T-helper 9 cell (primary cell): ENCODE results near the gene PGGHG.
A peak's percentile ranks its signal among the peaks of the same experiment; 100 is the strongest.
"Not testable (repeated sequence)": the region's sequence is repeated elsewhere in the genome, so short reads cannot be mapped to it uniquely, and the experiment has no call there.

Experiments used
- DNase-seq: peaks from one replicate; pipeline ENCODE4 v3.0.0-alpha.2; 2020

Gene PGGHG

DNA sequence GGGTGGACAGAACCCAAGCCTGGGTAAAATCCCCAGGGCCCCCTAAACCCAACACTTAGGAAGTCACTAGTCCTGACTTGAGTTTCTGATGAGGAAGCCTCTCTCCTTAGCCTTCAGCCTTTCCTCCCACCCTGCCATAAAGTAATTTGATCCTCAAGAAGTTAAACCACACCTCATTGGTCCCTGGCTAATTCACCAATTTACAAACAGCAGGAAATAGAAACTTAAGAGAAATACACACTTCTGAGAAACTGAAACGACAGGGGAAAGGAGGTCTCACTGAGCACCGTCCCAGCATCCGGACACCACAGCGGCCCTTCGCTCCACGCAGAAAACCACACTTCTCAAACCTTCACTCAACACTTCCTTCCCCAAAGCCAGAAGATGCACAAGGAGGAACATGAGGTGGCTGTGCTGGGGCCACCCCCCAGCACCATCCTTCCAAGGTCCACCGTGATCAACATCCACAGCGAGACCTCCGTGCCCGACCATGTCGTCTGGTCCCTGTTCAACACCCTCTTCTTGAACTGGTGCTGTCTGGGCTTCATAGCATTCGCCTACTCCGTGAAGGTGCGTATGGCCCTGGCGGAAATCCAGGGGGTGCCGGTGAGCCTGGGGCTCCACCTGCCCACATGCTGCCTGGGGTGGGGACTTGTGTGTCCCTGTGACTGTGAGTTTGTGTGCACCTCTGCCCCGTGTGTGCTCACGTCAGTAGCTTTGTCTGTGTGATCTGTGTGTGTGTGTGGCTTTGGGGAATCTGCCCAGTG, 25.0 kb downstream of the PGGHG start, which contains the start of gene IFITM1:
TSS of gene IFITM1 (plus strand) at position 254 of the 767 bp plus-strand sequence. CDS start at position 385, 131 bp downstream.
- DNase-seq: peak; percentile 51

DNA sequence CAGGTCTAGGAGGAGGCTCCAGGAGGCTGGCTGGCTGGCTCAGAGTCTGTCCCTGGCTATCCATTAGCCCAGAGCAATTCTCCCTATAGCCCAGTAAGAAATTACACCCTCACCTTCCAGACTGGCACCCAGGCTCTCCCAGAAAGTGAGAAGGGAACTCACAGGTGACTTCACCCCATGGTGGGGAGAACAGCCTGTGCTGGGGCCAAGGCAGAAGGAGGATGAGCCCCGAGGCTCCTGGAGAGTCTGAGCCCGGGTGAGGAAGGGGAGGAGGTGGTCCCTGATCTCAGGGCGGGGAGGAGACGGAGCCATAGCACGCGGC, 25.6 kb downstream of the PGGHG start:
- not testable (repeated sequence) for DNase-seq

DNA sequence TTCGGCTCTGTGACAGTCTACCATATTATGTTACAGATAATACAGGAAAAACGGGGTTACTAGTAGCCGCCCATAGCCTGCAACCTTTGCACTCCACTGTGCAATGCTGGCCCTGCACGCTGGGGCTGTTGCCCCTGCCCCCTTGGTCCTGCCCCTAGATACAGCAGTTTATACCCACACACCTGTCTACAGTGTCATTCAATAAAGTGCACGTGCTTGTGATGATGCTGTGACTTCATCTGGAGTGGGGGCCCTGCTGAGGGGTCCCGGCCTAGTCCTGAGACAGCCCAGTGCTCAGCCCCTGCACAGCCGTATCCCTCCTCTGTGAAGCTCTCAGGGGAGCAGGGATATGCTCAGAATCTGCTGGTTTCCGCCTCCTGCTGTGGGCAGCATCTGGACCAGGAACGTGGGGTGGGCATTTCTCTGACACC, 26.1 kb downstream of the PGGHG start:
- DNase-seq: no peak

DNA sequence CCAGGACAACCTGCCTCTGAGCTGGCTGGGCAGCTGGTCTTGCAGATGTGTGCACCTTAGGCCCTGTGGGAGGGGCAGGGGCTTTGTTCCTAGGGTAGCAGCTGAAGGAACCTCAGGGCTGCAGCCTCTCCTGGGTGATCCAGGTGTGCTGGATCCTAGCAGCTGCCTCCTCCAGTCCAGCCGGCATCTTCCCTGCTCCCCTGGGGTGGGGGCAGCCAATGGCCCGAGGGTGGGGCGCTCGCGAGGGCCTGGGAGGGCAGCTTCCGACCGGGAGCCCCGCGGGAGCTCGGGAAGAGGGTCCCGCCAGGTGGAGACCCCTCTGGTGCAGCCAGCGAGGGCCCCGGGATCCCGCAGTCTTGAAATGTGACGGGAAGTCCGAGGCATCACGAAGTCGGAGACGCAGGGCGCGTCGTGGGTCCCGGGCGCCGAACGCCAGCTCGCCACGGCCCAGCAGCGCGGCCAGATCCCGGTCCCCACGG, 26.6 kb downstream of the PGGHG start:
- no peak for DNase-seq

DNA sequence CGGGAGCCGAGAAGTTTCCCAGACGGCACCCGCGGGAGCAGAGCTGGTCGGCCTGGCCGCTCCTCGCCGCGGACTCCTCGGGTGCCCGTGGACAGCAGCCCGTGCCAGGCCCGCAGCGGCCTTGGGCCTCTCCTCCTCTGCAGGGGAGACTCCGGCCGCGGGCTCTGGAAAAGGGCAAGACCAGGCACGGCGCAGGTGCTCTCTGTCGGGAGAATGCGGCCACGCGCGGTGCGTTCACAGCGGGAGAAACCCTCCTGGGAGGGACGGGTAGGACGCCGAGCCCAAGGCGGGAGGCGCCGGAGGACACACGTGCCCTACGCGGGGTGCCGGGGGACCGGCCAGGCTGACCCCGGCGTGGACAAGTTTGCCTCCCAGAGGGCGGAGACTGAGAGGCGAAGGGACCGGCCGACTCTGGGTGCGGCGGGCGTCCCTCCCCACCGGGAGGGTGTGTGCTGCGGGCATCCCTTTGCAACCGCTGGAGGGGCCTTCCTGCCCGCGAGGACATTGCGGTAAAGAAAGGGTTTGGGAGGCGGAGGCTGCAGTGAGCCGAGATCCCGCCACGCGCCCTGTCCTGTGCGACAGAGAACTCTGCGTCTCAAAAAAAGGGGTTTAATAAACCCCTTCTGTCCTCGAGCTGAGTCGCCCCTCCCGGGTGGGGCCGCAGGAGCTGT, 27.2 kb downstream of the PGGHG start:
- DNase-seq: no peak

DNA sequence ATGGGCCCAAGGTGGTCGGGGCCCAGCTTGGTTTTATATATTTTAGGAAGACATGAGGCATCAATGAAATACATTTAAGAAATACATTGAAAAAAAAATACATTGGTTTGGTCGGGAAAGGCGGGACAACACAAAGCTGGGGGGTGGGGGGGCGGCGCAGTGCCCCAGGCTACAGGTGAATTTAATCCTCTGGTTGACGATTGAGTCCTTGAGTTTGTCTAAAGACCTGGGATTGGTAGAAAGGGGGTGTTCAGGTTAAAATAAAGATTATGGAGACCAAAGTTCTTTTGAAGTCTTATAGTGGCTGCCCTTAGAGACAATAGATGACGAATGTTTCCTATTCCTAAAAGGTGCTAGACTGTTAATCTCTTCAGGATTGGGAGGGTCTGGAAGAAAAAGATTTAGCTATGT, 28.0 kb downstream of the PGGHG start:
- no peak for DNase-seq

DNA sequence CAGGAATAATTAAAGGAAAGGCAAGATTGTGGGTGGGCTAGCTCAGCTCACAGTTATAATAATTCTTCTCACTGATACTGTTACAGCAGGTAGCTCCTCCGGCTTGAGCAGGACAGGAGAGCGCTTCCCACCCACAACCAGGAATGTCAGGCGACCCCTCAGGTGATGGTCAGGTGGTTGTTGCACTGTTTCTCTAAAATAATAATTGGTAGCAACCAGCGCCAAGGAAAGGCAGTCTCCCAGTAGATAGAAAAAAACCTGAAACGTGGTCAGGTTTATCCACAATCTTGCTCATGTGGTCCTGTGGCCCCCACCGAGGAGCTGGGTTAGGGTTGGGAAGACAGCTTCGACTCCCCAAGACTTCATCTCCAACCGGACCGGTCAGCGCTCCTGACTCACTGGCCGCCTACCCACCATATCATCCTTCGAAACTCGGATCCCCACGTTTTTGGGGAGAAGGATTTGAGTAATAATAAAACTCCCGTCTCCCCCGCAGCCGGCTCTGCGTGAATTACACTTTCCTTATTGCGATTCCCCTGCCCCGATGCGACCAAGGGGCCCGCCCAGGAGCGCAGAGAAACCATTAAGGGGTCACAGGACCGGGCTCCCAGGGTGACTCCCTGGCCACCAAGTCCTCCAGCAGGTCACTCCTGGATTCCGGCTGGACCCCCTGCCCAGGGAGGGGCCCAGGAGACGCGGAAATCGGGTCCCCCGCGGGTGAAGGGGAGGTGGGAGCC, 28.9 kb downstream of the PGGHG start:
- DNase-seq: not testable (repeated sequence)

DNA sequence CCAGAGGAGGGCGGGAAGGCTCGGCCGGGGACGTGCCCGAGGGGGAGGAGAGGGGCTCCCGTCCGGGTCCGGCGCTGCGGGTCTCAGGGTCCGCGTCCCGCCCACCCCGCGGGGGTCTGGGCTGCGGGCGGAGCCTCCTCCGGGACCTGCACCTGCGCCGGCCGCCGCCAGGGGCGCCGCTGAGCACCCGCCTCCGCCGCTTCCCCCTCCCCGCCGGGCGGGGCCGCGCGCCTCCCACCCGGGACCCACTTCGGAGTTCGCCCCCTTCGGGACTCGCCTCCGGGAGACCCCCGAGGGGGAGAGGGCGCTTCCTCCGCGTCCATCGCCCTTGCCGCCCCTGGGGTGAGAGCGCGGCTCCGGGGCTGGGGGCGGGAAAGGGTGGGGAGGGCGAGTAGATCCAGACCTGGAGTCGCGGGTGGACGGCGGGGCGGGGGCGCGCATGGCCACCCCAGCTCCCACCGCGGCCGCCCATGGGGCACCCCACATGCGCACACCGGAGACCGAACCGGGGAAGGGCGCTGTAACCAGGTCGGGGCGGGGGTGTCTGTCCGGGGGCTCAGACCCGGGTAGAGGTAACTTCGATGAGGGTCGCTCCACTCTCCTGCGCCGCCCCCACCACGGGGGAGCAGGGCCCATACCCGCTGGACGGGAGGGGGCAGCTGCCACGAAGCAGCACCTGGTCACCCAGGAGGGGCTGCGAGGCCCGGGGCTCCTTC, 29.6 kb downstream of the PGGHG start:
- DNase-seq: not testable (repeated sequence)

DNA sequence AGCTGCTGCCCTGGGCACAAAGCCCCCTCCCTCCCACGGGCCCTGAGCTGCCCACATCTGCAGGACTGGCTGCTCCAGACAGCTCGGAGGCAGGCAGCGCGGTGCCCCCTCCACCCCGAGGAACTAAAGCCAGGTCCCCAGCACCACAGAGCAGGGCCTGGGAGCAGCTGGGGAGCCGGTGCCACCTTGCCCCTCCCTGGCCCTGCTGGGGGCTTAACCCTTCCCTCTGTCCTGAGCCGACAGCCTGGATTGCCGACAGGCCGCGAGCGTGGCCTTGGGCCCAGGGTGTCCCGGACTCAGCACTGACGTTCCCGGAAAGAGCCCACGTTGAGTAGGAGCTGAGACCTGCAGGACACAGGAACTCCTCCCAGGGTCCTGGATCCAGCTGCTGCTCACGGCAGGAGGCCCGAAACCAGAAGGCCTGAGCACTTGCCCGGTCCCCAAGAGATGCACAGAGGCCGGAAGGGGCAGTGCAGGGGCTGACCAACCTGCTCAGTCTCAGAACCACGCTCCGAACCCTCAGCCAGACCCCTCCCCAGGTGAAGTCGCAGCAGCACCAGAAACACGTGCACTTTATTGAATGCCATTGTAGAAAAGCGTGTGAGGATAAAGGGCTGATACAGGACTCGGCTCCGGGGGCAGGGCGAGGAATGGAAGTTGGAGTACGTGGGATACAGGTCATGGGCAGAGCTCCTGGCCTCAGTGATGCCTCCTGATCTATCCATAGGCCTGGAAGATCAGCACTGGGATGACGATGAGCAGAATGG, 30.4 kb downstream of the PGGHG start:
- DNase-seq: not testable (repeated sequence)

DNA sequence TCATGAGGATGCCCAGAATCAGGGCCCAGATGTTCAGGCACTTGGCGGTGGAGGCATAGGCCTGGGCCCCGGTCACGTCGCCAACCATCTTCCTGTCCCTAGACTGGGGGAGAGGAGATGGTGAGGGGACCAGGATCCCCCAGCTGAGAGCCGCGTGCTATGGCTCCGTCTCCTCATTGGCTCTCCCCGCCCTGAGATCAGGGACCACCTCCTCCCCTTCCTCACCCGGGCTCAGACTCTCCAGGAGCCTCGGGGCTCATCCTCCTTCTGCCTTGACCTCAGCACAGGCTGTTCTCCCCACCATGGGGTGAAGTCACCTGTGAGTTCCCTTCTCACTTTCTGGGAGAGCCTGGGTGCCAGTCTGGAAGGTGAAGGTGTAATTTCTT, 31.0 kb downstream of the PGGHG start:
- not testable (repeated sequence) for DNase-seq

DNA sequence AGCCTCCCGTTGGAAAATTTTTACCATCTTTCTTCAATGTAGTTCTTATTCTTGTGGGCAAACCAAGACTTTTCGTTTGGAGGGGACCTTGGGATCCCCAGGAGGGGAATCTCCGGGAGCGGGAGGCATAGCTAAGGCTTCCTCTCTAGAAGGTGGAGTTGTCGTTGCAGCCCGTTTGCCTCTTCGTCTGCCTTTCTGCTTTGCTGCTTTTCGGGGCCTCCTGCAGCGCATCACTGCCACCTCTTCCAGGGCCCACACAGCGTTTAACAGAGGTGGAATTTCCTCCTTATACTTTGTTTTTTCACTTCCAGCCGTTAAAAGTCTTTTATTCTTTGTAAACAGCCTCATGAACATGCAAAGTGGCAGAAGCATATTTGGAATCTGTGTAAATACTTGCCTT, 35.2 kb downstream of the PGGHG start:
- DNase-seq: no peak

DNA sequence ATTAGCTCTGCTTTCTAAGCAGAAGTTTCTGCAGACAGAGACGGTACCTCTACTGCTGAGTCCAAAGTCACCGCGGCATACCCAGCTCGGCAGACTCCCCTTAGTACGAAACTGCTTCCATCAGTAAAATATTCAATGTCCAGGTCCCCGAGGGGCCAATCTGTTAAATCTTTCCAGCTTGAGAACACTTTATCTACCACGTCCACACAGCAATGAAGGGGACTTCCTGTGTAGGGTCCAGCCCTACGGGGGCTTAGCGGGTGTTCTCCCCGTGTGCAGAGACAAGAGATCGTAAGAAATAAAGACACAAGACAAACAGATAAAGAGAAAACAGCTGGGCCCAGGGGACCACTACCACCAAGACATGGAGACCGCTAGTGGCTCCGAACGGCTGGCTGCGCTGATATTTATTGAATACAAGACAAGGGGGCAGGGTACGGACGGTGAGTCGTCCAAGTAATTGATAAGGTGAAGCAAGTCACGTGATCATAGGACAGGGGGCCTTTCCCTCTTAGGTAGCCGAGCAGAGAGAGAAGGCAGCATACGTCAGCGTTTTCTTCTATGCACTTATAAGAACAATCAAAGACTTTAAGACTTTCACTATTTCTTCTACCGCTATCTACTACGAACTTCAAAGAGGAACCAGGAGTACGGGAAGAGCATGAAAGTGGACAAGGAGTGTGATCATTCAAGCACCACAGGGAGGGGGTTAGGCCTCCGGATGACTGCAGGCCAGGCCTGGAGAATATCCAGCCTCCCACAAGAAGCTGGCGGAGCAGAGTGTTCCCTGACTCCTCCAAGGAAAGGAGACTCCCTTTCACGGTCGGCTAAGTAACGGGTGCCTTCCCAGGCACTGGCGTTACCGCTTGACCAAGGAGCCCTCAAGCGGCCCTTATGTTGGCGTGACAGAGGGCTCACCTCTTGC, 35.9 kb downstream of the PGGHG start:
- not testable (repeated sequence) for DNase-seq

DNA sequence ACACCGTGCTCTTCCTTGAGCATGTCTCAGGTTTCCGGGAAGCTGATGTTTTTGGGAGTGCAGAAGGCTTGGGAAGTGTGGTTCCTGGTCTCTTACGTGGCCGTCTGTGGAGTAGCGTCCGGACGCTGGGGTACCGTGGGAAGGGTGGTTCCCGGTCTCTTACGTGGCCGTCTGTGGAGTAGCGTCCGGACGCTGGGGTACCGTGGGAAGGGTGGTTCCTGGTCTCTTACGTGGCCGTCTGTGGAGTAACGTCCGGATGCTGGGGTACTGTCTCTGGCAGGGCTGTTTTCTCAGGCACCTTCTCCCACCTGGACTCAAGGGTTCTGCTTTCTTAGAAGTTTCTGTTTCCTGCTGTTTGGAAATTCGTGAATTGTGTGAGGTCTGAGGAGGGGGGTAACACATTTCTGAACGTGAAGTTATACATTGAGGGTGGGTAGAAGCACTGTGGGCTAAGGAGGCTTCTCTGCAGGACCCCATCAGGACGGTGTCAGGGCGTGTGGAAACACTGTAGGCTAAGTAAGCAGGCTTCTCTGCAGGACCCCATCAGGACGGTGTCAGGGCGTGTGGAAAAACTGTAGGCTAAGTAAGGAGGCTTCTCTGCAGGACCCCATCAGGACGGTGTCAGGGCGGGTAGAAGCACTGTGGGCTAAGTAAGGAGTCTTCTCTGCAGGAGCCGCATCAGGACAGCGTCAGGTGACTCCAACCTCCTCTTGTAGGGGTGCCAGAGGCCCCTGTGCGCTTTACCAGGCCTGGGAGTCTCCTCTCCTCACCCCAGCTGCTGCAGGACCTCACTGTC, 37.1 kb downstream of the PGGHG start:
- no peak for DNase-seq

DNA sequence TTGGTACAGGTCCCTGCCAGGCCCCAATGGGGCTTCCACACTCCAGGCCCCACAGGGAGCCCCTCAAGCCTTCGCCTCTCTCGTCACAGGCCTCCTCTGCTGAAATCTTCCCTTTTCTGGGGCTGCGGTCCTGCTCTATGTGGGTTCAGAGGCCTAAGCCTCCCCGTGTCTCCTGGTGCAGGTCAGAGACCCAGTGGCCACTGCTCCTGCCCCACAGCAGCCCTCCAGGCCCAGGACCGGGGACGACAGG, 37.6 kb downstream of the PGGHG start:
- DNase-seq: no peak

DNA sequence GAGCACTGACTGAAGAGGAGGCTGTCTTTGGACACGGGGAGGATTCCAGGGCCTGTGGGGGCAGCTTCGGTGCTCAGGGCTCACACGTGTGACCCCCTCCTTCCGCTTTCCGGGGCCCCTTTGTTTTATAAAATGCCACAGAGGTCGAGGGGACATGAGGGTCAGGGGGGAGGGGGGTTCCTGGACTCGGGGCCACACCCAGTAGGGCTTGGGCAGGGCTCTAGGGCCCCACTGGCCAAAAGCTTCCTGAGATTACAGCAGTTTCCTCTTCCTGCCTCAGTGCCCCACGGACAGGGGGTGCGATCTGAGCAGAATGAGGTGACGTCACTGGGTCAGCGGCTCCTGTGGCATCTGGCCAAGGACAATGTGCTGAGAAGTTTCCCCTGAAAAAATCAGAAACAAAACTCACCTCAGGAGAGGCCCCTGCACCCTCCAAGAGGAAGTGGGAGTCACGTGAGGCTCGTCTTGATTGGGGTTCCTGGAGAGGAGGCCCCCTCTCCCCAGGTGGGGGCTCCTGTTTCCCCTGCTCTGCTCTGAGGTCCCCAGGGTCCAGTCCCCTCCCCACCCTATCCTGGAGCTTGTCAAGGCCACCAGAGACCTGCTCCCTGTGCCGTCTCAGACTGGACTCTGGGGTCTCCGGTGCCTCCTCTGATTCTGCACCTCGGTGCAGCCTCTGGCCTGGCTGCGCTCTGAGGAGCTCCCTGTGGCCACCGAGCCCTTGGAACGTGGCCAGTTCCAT, 38.1 kb downstream of the PGGHG start:
- peak; percentile 42 for DNase-seq

DNA sequence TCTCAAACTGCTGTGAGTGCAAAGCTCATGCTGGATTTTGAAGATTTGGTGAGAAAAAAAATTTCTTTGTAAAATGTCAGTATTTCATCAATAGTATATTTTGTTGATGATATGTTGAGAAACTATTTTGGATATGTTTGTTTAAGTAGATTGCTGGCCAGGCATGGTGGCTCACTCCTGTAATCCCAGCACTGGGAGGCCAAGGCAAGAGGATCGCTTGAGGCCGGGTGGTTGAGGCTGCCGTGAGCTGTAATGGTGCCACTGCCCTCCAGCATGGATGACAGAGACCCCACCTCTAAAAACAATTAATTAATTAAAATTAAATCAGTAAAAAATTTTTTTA, 38.6 kb downstream of the PGGHG start:
- DNase-seq: no peak

DNA sequence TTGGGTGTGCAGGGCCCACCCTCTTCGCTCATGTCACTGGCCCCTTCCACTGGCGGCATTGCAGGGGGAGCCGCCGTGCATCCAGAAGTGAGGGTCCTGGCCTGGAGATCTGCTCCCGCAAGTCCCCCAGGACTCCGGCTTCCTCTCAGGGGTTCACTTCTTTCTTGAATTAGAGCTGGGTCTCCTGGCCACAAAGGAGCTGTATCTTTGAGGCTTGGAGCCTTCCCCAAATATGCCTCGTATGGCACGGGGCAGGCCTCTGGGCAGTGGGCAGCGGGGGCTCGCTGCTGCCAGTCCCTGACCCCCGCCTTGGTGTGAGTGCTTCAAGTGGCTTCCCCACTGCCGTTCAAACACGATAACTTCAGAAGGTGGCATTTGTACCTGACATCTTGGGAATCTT, 39.1 kb downstream of the PGGHG start:
- no peak for DNase-seq

DNA sequence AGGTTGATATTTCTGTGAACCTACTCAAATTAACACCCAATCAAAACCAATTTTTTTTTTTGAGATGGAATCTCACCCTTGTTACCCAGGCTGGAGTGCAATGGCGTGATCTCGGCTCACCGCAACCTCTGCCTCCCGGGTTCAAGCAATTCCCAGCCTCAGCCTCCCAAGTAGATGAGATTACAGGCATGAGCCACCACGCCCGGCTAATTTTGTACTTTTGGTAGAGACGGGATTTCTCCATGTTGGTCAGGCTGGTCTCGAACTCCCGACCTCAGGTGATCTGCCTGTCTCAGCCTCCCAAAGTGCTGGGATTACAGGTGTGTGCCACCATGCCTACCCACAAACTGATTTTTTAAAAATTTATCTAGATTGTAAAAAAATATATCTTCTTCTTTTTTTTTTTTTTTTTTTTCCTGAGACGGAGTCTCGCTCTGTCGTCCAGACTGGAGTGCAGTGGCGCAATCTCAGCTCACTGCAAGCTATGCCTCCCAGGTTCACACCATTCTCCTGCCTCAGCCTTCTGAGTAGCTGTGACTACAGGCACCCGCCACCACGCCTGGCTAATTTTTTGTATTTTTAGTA, 39.7 kb downstream of the PGGHG start:
- not testable (repeated sequence) for DNase-seq

DNA sequence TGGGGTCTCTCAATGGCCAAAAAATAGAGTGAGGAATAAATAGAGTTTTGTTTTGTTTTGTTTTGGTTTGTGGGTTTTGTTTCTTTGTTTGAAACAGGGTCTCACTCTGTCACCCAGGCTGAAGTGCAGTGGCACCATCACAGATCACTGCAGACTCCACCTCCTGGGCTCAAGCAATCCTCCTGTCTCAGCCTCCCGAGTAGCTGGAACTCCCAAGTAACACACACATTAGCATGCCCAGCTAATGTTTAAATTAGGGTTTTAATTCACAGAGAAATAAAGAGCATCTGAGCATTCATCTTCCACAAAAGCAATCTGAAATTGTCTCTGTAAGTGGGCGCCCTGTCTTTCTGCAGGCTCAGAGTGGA, 40.9 kb downstream of the PGGHG start:
- DNase-seq: no peak

DNA sequence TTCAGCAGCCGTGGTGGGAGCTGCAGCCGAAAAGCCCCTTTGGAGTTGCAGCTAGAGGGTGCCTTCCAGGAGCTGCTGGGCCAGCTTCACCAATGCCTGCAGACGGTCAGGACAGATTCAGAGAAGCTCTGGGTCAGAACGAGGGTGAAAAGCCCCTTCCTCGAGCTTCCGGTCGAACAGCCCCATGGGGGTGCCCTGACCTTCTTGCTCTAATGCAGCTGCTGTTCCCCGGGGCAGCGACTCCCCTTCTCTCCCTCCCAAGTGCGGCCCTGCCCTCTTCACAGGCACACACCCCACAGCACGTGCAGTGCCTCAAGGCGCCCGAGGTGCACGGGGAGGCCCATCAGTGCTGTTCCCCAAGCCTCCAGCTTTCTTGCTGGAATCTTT, 41.4 kb downstream of the PGGHG start:
- no peak for DNase-seq
